ENCODE data around the gene TMEM244.
"Not testable (repeated sequence)": the region's sequence is repeated elsewhere in the genome, so short reads cannot be mapped to it uniquely, and the experiment has no call there.

The TMEM244 gene

GRCh38 chr6:129849456-129849855 lies 11.7 kb downstream of the TMEM244 start:
- Histone ChIP-seq H3K9me3 (no peaks in the 10 kb centered on the region), H3K9ac (no peak overlapping the region), H3K4me1 (no peaks in the 10 kb centered on the region), H3K27ac (no peak overlapping the region), H3K4me2 (no peak overlapping the region), H4K20me1 (no peaks in the 10 kb centered on the region), H3K4me3 (no peak overlapping the region), H3K27me3 (no peaks in the 10 kb centered on the region), H3K36me3 (no peaks in the 10 kb centered on the region)
- TF ChIP-seq Cebpa-rat (IDR thresholded peaks at IDR 0.05): no peak

- no peak for TF ChIP-seq Cebpa-rat (IDR thresholded peaks at IDR 0.05)
- Histone ChIP-seq H3K4me1 (no peaks in the 10 kb centered on the region), H3K27me3 (no peaks in the 10 kb centered on the region), H3K27ac (no peak overlapping the region), H3K36me3 (no peaks in the 10 kb centered on the region), H3K4me3 (no peak overlapping the region), H3K4me2 (no peak overlapping the region), H4K20me1 (no peaks in the 10 kb centered on the region), H3K9ac (no peak overlapping the region), H3K9me3 (no peaks in the 10 kb centered on the region)
These were observed 14.4 kb downstream of the TMEM244 start for GRCh38 chr6:129846761-129847160.

DNA sequence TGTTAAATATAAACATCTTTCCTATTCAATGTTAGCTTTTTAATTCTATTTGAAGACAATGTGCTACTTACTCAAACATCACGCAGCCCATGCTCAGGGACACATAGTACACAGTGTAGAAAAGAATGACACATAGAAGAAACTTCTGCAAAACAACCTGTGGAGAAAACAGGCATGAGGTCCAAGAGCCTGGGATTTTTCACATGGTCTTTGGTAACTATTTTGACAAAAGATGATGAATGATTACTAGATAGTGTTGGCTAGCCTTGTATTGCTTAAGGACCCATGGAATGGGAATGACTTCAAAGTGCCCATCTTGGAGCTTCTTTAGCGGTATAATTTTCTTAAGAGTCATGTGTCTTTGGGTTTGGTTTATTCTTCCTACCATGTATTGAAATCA lies 15.4 kb downstream of the TMEM244 start:
- no peaks in the 10 kb centered on the region for H3K27me3 ChIP-seq
- TF ChIP-seq Cebpa-rat (IDR thresholded peaks at IDR 0.05): no peak
- H3K27ac ChIP-seq: no peak overlapping the region
- no peaks in the 10 kb centered on the region for H3K36me3 ChIP-seq
- H3K4me2 ChIP-seq: no peak overlapping the region
- no peak overlapping the region for H3K4me3 ChIP-seq
- H3K9ac ChIP-seq: no peak overlapping the region
- H3K9me3 ChIP-seq: no peaks in the 10 kb centered on the region
- no peaks in the 10 kb centered on the region for H4K20me1 ChIP-seq
- no peaks in the 10 kb centered on the region for H3K4me1 ChIP-seq

GRCh38 chr6:129844118-129844891 lies 16.8 kb downstream of the TMEM244 start:
- H4K20me1 ChIP-seq: no peaks in the 10 kb centered on the region
- H3K36me3 ChIP-seq: no peaks in the 10 kb centered on the region
- H3K9me3 ChIP-seq: no peaks in the 10 kb centered on the region
- H3K4me3 ChIP-seq: no peak overlapping the region
- no peaks in the 10 kb centered on the region for H3K27me3 ChIP-seq
- no peak overlapping the region for H3K4me2 ChIP-seq
- no peaks in the 10 kb centered on the region for H3K4me1 ChIP-seq
- TF ChIP-seq Cebpa-rat (IDR thresholded peaks at IDR 0.05): no peak
- H3K27ac ChIP-seq: no peak overlapping the region
- H3K9ac ChIP-seq: no peak overlapping the region

GRCh38 chr6:129843573-129843972 lies 17.5 kb downstream of the TMEM244 start:
- Histone ChIP-seq H3K9ac (no peak overlapping the region), H3K4me2 (no peak overlapping the region), H4K20me1 (no peaks in the 10 kb centered on the region), H3K36me3 (no peaks in the 10 kb centered on the region), H3K27ac (no peak overlapping the region), H3K4me1 (no peaks in the 10 kb centered on the region), H3K9me3 (no peaks in the 10 kb centered on the region), H3K4me3 (no peak overlapping the region), H3K27me3 (no peaks in the 10 kb centered on the region)
- no peak for TF ChIP-seq Cebpa-rat (IDR thresholded peaks at IDR 0.05)

DNA sequence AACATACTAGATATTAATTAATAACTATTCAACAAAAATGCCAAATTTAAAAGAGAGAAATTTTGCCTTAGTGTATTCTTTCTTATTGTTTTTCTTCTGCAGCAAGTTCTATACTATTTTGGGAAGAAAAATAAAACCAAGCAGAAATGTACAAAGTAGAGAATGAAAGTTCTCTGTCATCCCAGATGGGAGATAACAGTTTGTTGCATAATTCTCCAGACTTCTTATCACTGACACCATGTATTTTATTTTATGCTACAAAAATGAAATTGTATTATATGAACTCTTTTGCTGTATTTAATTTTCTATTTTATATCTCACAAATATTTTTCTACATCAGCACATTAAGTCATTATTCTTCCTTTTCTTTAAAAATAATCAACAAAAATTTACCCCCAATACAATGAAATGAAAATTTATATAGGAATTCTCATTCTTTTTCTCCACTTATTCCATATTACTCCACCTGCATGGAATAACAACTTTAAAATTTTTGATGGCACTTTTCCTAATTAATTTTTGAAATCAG lies 18.2 kb downstream of the TMEM244 start:
- TF ChIP-seq Cebpa-rat (IDR thresholded peaks at IDR 0.05): no peak
- Histone ChIP-seq H3K4me3 (no peak overlapping the region), H3K9ac (no peak overlapping the region), H3K27ac (no peak overlapping the region), H3K27me3 (no peaks in the 10 kb centered on the region), H3K9me3 (no peaks in the 10 kb centered on the region), H3K36me3 (no peaks in the 10 kb centered on the region), H4K20me1 (no peaks in the 10 kb centered on the region), H3K4me1 (no peaks in the 10 kb centered on the region), H3K4me2 (no peak overlapping the region)

DNA sequence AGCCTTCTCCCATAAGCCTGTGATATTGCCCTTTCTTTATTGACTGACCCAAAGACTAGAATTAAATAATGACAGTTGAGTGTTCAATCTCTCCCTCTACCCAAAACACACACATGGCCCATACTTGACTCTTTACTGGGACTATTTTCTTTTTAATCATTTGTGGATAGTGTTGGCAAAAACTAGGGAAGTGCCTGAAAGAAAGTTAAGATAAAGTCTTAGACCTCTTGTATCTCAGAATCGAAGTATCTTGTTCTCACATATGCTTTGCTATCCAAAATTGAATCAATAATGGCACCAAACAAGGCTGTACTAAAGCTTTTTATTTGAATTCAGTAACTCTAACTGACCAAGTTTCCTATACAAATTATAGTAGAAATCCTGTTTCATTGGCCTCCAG lies 19.0 kb downstream of the TMEM244 start:
- no peaks in the 10 kb centered on the region for H3K4me1 ChIP-seq
- H4K20me1 ChIP-seq: no peaks in the 10 kb centered on the region
- no peak for TF ChIP-seq Cebpa-rat (IDR thresholded peaks at IDR 0.05)
- no peak overlapping the region for H3K9ac ChIP-seq
- H3K27me3 ChIP-seq: no peaks in the 10 kb centered on the region
- H3K4me2 ChIP-seq: no peak overlapping the region
- no peaks in the 10 kb centered on the region for H3K9me3 ChIP-seq
- no peak overlapping the region for H3K27ac ChIP-seq
- no peak overlapping the region for H3K4me3 ChIP-seq
- H3K36me3 ChIP-seq: no peaks in the 10 kb centered on the region

GRCh38 chr6:129839562-129839961 lies 21.6 kb downstream of the TMEM244 start:
- H4K20me1 ChIP-seq, H3K9ac ChIP-seq, H3K4me2 ChIP-seq, H3K27me3 ChIP-seq, H3K27ac ChIP-seq, H3K36me3 ChIP-seq, H3K9me3 ChIP-seq, H3K4me3 ChIP-seq, H3K4me1 ChIP-seq: not testable (repeated sequence)

- Histone ChIP-seq H3K27ac (no peak overlapping the region), H3K4me1 (no peaks in the 10 kb centered on the region), H3K9ac (no peak overlapping the region), H4K20me1 (no peaks in the 10 kb centered on the region), H3K4me3 (no peak overlapping the region), H3K9me3 (0 out of 2 replicates have a peak, but pooled peaks cover 4% of the 10 kb centered on the region), H3K36me3 (no peaks in the 10 kb centered on the region), H3K27me3 (no peaks in the 10 kb centered on the region), H3K4me2 (no peak overlapping the region)
- no peak for TF ChIP-seq Cebpa-rat (IDR thresholded peaks at IDR 0.05)
These were observed 25.4 kb downstream of the TMEM244 start for GRCh38 chr6:129835691-129836090.

DNA sequence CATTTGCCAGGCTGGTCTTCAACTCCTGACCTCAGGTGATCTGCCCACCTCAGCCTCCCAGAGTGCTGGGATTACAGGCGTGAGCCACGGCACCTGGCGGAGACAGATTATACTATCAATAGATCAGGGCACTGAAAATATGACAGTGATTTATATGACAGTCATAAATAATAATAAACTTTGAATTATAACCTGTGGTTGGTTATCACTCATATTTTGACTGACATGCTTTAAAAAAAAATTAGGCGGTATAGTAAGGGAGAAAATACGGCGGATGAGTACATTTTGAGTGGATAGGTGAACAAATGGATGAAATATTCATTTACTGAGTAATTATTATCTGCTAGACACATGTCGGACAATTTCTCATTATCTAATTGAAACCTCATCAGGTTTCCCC lies 28.8 kb downstream of the TMEM244 start:
- no peak overlapping the region for H3K4me3 ChIP-seq

More for the DNA sequence above, 28.8 kb downstream of the TMEM244 start:
- no peak for TF ChIP-seq Cebpa-rat (IDR thresholded peaks at IDR 0.05)
- H3K27me3 ChIP-seq: no peaks in the 10 kb centered on the region
- H3K9me3 ChIP-seq: 0 out of 2 replicates have a peak, but pooled peaks cover 4% of the 10 kb centered on the region
- H3K4me2 ChIP-seq: no peak overlapping the region
- H3K9ac ChIP-seq: no peak overlapping the region
- no peaks in the 10 kb centered on the region for H3K36me3 ChIP-seq
- no peaks in the 10 kb centered on the region for H4K20me1 ChIP-seq
- no peaks in the 10 kb centered on the region for H3K4me1 ChIP-seq
- no peak overlapping the region for H3K27ac ChIP-seq

Data from BLaER1 (cell line).